NB4 (cell line): ENCODE measurements around the gene CYP2D6.

Source experiments
- POLR2A ChIP-seq: IDR thresholded peaks from 2 replicates; pipeline ENCODE4 v1.6.1; 2011; ENCODE audit warnings: mild to moderate bottlenecking; ENCODE audit not compliant: insufficient read length; ENCODE audit errors: extremely low read depth
- TF ChIP-seq, protein P1 (sequence below): IDR thresholded peaks from one replicate; pipeline ENCODE4 v1.5.1; 2012; ENCODE audit warnings: low read depth, low read length
- TF ChIP-seq, protein P2 (sequence below): IDR thresholded peaks from 2 replicates; pipeline ENCODE4 v1.6.1; 2011; ENCODE audit warnings: low read depth, low read length

DNA sequence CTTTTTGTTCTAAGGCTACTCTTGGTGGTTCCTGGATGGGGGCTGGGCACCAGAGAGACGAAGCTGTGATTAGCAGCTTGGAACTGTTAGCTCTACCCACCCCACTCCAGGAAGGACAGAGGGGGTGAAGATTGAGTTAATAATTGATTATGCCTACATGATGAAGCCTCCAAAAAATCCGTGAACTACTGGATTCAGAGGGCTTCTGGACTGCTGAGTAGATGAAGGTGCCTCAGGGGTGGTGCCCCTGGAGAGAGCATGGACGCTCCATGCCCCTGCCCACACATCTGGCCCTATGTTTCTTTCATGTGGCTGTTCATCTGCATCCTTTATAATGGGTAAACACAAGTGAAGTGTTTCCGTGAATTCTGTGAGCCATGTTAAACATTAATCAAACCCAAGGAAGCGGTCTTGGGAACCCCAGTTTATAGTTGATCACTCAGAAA lies 47.3 kb upstream of the CYP2D6 start:
- TF ChIP-seq, protein P1, sequence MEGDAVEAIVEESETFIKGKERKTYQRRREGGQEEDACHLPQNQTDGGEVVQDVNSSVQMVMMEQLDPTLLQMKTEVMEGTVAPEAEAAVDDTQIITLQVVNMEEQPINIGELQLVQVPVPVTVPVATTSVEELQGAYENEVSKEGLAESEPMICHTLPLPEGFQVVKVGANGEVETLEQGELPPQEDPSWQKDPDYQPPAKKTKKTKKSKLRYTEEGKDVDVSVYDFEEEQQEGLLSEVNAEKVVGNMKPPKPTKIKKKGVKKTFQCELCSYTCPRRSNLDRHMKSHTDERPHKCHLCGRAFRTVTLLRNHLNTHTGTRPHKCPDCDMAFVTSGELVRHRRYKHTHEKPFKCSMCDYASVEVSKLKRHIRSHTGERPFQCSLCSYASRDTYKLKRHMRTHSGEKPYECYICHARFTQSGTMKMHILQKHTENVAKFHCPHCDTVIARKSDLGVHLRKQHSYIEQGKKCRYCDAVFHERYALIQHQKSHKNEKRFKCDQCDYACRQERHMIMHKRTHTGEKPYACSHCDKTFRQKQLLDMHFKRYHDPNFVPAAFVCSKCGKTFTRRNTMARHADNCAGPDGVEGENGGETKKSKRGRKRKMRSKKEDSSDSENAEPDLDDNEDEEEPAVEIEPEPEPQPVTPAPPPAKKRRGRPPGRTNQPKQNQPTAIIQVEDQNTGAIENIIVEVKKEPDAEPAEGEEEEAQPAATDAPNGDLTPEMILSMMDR = no peak
- no peak for TF ChIP-seq POLR2A
- TF ChIP-seq, protein P2, sequence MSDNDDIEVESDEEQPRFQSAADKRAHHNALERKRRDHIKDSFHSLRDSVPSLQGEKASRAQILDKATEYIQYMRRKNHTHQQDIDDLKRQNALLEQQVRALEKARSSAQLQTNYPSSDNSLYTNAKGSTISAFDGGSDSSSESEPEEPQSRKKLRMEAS = no peak
